ENCODE data around the gene BCAS3.

GRCh38 chr17:60964160-60964559 lies 286.5 kb downstream of the BCAS3 start:
- TF ChIP-seq CTCF (IDR thresholded peaks at IDR 0.05) (no peak), POLR2A (IDR thresholded peaks at IDR 0.05) (no peak)
